ENCODE results near the gene FAM89B. TPM values are rescaled to one million over a fixed set of nuclear protein-coding genes. Genes with fewer than 3 reads are reported as not detected.
A peak's percentile ranks its signal among the peaks of the same experiment; 100 is the strongest.

The FAM89B gene
- total and polyA plus RNA-seq, 8 donors, result 22.7 to 49.1 (median 32.7) TPM

GRCh38 chr11:65606876-65607613, 34.7 kb downstream of the FAM89B start:
- Histone ChIP-seq H3K27me3 (no peaks in the 10 kb centered on the region), H3K4me1 (peaks cover under 1 to 5% (median 4%) of the 10 kb centered on the region in 3 donors), H3K9me3 (no peaks in the 10 kb centered on the region), H3K4me3 (no peak overlapping the region), H3K36me3 (peaks cover 0 to 33% (median 15%) of the 10 kb centered on the region in 3 donors), H3K27ac (peak overlapping the region in 1 of 4 donors; percentile 63)
- intact Hi-C loops (cut with DNase I), result no loop called here
- DNase-seq, result peak; percentile 56 to 83 (median 68)
- peak; percentile 39 to 94 (median 78) for ATAC-seq
- 72 to 79% methylated on average over 64 to 67 of the region's 67 CpGs for WGBS, 2 donors
- FAIRE-seq, result peak; percentile 20
- TF ChIP-seq CTCF (IDR thresholded peaks at IDR 0.05), result no peak

GRCh38 chr11:65607614-65608426, 35.5 kb downstream of the FAM89B start:
- intact Hi-C loops (cut with DNase I), result no loop called here
- DNase-seq (peak in 2 of 6 donors; percentile 21 to 59), FAIRE-seq (no peak), ATAC-seq (no peak)
- Histone ChIP-seq H3K9me3 (no peaks in the 10 kb centered on the region), H3K27ac (no peak overlapping the region), H3K27me3 (no peaks in the 10 kb centered on the region), H3K4me3 (no peak overlapping the region), H3K36me3 (peaks cover 0 to 33% (median 15%) of the 10 kb centered on the region in 3 donors), H3K4me1 (peaks cover 8 to 13% (median 11%) of the 10 kb centered on the region in 3 donors)
- WGBS, 2 donors, result 87 to 89% methylated on average over 37 of the region's 37 CpGs
- TF ChIP-seq CTCF (IDR thresholded peaks at IDR 0.05), result no peak

GRCh38 chr11:65609229-65609628, 36.9 kb downstream of the FAM89B start:
- no peak for ATAC-seq
- H3K27me3 ChIP-seq, result no peaks in the 10 kb centered on the region
- no peak overlapping the region for H3K27ac ChIP-seq
- intact Hi-C loops (cut with DNase I), result no loop called here
- H3K36me3 ChIP-seq, result peaks cover 0 to 31% (median 11%) of the 10 kb centered on the region in 3 donors
- WGBS, 2 donors, result 71 to 74% methylated on average over 3 of the region's 3 CpGs
- no peak for FAIRE-seq
- DNase-seq, result no peak
- no peak for TF ChIP-seq CTCF (IDR thresholded peaks at IDR 0.05)
- H3K4me3 ChIP-seq, result no peak overlapping the region
- peaks cover 8 to 16% (median 14%) of the 10 kb centered on the region in 3 donors for H3K4me1 ChIP-seq
- no peaks in the 10 kb centered on the region for H3K9me3 ChIP-seq

- ATAC-seq (no peak), FAIRE-seq (no peak), DNase-seq (peak in 1 of 6 donors; percentile 23)
- no peaks in the 10 kb centered on the region for H3K27me3 ChIP-seq
- H3K9me3 ChIP-seq, result no peaks in the 10 kb centered on the region
- H3K36me3 ChIP-seq, result peaks cover 0 to 27% (median 11%) of the 10 kb centered on the region in 3 donors
- WGBS, 2 donors, result 81 to 86% methylated on average over 5 of the region's 5 CpGs
- H3K4me1 ChIP-seq, result peaks cover 8 to 16% (median 14%) of the 10 kb centered on the region in 3 donors
- TF ChIP-seq CTCF (IDR thresholded peaks at IDR 0.05), result no peak
- intact Hi-C loops (cut with DNase I), result no loop called here
- no peak overlapping the region for H3K4me3 ChIP-seq
- H3K27ac ChIP-seq, result no peak overlapping the region
These were observed 37.3 kb downstream of the FAM89B start for GRCh38 chr11:65609665-65610064.

Measured in pancreas (tissue), 10 donors.